Measurements from ENCODE around the gene GGTLC1. TPM values are rescaled to one million over a fixed set of nuclear protein-coding genes. Genes with fewer than 3 reads are reported as not detected.

Gene GGTLC1
- total RNA-seq, 1 experiment from 2014 or later, result not detected

DNA sequence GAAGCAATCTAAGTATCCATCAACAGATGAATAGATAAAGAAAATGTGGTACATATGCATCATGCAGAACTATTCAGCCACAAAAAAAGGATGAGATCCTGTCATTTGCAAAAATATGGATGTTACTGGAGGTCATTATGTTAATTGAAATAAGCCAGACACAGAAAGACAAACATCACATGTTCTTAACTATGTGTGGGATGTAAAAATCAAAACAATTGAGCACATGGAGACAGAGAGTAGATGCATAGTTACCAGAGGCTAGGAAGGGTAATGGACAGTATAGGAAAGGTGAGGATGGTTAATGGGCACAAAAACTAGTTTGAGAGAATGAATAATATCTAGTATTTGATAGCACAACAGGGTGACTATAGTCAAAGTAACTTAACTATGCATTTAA, 26.3 kb downstream of the GGTLC1 start:
- Histone ChIP-seq H2AFZ (ENCODE audit: low read length) (no peak overlapping the region), H3K4me1 (ENCODE audit: insufficient read depth, low read length) (no peaks in the 10 kb centered on the region), H2BK20ac (ENCODE audit: low read depth, low read length, poor library complexity, severe bottlenecking) (no peak overlapping the region), H3K79me1 (ENCODE audit: insufficient read depth, low read depth, low read length, poor library complexity, severe bottlenecking) (no peaks in the 10 kb centered on the region), H3K9ac (ENCODE audit: extremely low read depth, insufficient read length, low read length) (no peak overlapping the region), H3K23me2 (ENCODE audit: insufficient read length, low read depth, low read length, poor library complexity, severe bottlenecking) (no peaks in the 10 kb centered on the region), H4K5ac (ENCODE audit: insufficient read length, low read depth, low read length) (no peak overlapping the region), H3K79me2 (ENCODE audit: insufficient read depth, low read length) (no peaks in the 10 kb centered on the region), H3K14ac (ENCODE audit: insufficient read depth, low read length) (no peak overlapping the region), H3K23ac (ENCODE audit: insufficient read length, low read depth, low read length) (no peak overlapping the region), H3K9me3 (ENCODE audit: control insufficient read depth, low read depth, low read length) (peaks cover 5% of the 10 kb centered on the region), H3K18ac (ENCODE audit: insufficient read length, low read depth, low read length) (no peak overlapping the region), H3K4ac (ENCODE audit: low read depth, low read length) (no peak overlapping the region), H3K56ac (ENCODE audit: insufficient read length, low read depth, low read length) (no peak overlapping the region), H4K8ac (replicated peaks; ENCODE audit: insufficient read length, low read depth, low read length) (no peak overlapping the region), H3K27me3 (ENCODE audit: insufficient read depth, low read length) (no peaks in the 10 kb centered on the region), H3T11ph (ENCODE audit: low read length) (no peak overlapping the region), H3K27ac (ENCODE audit: insufficient read length, low read depth, low read length) (no peak overlapping the region), H2BK5ac (ENCODE audit: insufficient read length, low read length) (no peak overlapping the region), H3K4me2 (ENCODE audit: insufficient read depth, insufficient read length, low read length) (no peak overlapping the region), H2BK12ac (ENCODE audit: insufficient read length, low read depth, low read length) (no peak overlapping the region), H4K91ac (ENCODE audit: insufficient read length, low read depth, low read length) (no peak overlapping the region), H2BK15ac (ENCODE audit: low read depth, low read length) (no peak overlapping the region), H4K20me1 (ENCODE audit: control insufficient read depth, insufficient read depth, insufficient read length) (no peaks in the 10 kb centered on the region), H2BK120ac (ENCODE audit: low read depth, low read length, poor library complexity, severe bottlenecking) (no peak overlapping the region), H2AK5ac (ENCODE audit: insufficient read length, low read length) (no peak overlapping the region)
- Mint-ChIP-seq H3K4me1 (peaks cover 0 to 3% of the 10 kb centered on the region in 2 experiments; a peak in 1 of 4 replicates), H3K27me3 (ENCODE audit: low read depth) (no peaks in the 10 kb centered on the region; the same call in 1 of the 2 replicates), H3K27ac (no peak overlapping the region), H3K9me3 (peaks cover 40 to 54% of the 10 kb centered on the region in 2 experiments), H3K36me3 (ENCODE audit: insufficient read depth in 1 of 3, low read depth in 3 of 3) (peaks cover 17 to 37% (median 19%) of the 10 kb centered on the region in 3 experiments), H3K4me3 (no peak overlapping the region)
- no peak for TF ChIP-seq CTCF (conservative IDR thresholded peaks at IDR 0.05)
- no peak for DNase-seq
